Right lung (tissue), 5 donors: ENCODE measurements around the gene PLEKHH1. TPM values are rescaled to one million over a fixed set of nuclear protein-coding genes. Genes with fewer than 3 reads are reported as not detected.
"Not testable (repeated sequence)": the region's sequence is repeated elsewhere in the genome, so short reads cannot be mapped to it uniquely, and the experiment has no call there.

Source experiments
- DNase-seq, 2 donors: peaks; one replicate each; pipeline ENCODE4 v3.0.0-alpha.2; 2013
- polyA plus RNA-seq, 5 donors: library from polyadenylated mRNA; unstranded; fragments of 120-200 nt; gene quantifications; one replicate each; pipeline versions ENCODE4 v1.2.1 to v1.2.3, GENCODE V29; 2013; ENCODE audit warnings: inconsistent platforms in 1 of 5, low replicate concordance in 1 of 5; ENCODE audit not compliant: insufficient read length in 5 of 5, insufficient read depth in 1 of 5

The PLEKHH1 gene
- polyA plus RNA-seq, 5 donors, result 8.5 to 17.0 (median 11.9) TPM

DNA sequence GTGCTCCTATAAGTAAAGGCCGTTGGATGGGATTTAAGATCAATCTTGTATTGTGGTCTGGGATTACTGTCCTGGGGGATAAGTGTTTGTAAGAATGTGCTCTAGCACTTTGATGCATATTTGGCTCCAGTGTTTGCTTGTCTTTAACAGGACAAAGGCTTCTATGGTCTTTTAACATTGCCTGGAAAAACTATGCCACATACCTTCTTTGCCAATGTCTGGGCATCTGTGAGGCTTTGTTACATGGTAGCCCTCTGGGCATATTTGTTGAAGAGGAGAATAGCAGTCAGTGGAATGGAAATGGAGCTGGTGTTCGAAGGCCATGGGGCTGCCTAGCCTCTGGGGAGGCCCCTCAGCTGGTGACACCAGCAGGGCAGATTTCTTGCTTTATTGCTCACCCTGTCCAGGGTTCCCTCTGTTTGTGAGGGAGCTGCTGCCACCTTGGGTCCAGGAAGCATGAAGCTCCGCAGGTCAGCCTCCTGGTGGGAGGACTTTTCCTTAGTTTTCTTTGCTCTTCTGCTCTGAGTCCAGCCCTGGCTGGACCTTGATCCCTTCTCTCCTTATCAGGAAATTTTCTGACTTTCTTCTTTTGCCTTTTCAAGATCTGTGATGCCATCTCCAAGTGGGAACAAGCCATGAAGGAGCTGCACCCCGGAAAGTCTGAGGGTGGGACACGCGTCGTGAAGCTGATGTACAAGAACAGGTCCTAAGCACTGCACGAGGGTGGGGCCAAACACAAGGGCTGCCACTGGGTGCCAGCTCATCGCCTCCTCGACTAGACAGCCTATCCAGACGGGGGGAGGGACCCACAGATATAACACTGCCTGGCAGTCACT, 47.5 kb downstream of the PLEKHH1 start:
- DNase-seq, result no peak

DNA sequence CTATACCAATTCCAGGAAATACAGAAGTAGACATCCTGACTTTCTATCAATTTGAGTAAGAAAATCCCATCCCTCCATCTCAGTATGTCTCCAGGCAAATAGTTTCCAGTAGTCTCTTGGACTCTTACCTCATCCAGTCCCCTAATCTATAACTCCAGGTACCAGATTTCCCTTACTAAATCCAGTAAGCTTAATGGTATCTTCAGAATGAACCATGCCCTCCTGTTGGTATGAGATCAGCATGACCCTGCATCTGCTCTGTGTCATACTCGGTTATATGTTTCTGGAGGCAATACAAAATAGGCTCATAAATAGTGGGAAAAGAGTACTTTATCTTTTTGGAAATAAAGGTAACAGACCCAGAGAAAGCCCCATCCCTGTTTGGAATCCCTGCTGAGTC, 48.6 kb downstream of the PLEKHH1 start:
- DNase-seq, result no peak

DNA sequence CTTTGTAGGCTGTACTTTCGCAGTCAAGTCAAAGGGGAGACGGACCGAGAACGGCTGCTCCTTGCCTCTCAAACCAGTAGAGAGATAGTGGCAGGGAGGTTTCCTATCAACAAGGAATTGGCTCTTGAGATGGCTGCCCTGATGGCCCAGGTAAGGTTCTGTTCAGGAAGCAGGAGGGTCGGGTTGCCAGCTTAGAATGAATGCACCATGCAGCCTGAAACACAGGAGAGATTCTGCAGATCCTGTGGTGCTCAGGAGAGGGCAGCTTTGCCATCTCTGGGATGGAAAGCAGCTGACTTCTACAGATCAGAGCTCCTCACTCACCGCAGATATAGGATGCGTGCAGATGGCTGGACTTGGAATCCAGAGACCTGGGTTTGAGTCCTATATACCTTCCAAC, 49.0 kb downstream of the PLEKHH1 start:
- DNase-seq, result no peak

DNA sequence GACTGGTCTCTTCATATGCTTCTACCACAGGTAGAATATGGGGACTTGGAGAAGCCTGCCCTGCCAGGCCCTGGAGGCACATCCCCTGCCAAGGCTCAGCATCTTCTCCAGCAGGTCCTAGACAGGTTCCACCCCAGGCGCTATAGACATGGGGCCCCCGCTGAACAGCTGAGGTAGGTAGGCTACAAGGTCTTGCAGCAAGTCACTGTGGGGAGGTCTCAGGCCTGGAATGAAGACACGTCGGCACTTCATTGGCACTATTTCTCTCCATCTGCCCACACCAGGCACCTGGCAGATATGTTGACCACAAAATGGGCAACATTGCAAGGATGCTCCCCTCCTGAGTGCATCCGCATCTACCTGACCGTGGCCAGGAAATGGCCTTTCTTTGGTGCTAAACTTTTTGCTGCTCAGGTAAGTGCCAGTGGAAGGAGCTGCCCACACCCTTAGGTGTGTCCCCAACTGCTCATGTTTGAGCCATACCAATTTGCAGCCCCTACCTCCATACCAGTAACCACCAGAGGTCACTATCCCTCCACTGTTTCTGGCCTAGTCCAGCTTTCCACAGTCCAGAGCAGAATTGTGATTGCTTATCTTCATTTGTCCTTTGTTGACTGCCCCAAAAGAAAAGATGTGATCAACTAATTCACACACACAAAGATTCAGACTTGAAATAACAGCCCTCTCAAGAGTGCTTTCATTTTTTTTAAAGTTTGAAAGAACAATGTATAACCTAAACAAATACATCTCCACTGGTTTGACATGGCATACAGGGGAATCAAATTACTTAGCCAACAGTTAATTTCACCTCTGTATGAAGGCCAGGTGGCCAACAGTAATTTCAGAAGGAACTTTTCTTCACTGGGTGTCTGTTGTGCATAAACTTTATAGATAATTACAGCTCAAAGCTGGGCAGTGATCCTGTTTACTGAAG, 50.9 kb downstream of the PLEKHH1 start:
- peak; percentile 27 for DNase-seq

DNA sequence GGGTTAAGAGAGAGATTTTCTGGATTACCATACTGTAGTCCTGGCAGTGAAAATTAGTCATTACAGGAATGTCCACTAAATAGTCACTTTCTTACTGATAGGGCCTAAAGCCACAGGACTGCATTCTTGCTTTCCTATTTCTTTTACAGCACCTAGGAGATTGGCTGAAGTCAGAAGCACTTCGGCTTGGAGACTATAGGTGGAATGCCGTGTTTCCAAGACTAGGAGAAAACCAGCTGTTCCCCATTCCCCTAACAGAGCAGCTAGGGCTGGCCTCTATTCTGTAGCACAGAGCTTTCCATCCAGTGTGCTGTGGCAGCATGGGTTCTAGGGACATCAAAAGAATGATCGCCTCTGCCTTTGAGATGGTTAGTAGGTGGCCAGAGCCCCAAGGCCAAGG, 51.9 kb downstream of the PLEKHH1 start:
- DNase-seq, result no peak

DNA sequence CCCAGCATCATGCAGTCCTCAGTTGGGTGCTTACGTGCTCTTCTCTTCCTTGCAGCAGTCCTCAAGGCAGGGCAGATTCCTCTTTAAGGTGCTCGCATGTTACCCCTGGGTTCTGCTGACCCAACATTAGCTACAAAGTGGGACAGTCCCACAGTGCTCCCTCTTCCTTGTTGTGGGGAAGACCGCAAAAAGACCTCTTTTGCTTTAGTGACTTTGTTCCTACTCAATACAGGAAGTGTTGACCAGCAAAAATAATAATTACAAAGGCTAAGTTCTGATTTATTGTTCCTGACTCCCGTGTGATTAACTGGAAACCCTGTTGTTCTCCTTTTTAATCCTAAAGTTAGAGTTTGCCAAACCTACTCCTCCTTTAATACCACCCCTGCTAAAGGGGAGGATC, 53.3 kb downstream of the PLEKHH1 start:
- no peak for DNase-seq

DNA sequence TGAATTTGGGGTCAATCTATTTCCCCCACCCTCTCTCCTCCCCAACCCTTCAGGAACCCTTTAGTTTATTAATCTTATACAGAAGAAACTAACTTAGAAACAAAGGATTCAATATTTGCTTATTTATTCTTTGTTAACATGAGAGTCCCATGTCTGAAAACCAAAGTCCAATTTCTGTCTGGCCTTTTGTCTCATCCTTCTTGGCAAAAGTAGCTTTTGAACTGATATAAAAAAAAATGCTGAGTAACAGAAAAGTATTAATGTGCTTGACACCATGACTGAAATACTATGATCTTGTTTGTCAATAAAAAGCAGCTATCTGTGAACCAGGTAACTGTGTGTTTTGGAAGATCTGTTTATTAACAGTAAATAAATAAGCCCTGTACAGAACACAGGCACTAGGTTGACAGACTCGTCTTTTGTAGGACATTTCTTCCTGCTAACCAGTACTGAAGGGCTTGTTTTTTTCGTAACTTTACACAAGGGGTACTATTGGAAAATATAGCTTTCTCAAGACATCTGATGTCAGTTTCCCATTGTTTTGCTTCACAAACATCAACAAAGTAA, 56.2 kb downstream of the PLEKHH1 start:
- DNase-seq, result no peak

DNA sequence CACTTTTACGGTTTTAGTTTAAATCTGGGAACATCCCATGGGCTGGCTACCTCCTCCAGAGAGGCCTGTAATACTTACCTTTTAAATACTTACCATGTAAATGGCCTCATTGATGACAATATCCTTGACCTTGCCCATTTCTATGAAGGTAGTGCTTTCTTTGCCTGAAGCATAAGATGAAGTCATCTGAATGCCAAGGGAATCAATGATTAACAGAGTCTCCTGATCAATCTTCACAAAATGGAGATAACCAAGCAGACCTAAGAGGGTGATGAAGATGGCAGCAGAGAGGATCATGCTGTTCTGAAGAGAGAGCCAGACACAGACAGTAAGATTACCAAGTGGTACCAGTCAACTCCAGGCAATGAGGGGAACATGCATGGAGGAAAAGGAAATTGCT, 60.6 kb downstream of the PLEKHH1 start:
- DNase-seq, result not testable (repeated sequence)

DNA sequence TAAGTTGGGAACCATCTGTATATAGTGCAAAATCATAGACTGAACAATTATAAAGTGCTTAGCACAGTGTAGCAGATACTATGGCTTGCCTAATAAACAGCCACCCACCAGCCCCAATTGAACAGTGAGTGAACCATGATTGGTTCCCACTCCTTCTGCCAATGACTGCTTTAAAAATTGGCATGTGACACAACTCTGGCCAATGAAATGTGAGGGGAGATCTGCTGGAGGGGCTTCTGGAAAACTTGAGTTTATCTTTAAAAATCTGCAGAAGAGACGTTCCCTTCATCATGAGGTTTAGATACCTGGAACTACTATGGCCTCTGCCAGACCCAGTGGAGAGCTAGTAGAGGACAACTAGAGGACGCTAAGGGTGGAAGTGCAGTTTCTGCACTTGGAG, 62.3 kb downstream of the PLEKHH1 start:
- DNase-seq, result no peak

DNA sequence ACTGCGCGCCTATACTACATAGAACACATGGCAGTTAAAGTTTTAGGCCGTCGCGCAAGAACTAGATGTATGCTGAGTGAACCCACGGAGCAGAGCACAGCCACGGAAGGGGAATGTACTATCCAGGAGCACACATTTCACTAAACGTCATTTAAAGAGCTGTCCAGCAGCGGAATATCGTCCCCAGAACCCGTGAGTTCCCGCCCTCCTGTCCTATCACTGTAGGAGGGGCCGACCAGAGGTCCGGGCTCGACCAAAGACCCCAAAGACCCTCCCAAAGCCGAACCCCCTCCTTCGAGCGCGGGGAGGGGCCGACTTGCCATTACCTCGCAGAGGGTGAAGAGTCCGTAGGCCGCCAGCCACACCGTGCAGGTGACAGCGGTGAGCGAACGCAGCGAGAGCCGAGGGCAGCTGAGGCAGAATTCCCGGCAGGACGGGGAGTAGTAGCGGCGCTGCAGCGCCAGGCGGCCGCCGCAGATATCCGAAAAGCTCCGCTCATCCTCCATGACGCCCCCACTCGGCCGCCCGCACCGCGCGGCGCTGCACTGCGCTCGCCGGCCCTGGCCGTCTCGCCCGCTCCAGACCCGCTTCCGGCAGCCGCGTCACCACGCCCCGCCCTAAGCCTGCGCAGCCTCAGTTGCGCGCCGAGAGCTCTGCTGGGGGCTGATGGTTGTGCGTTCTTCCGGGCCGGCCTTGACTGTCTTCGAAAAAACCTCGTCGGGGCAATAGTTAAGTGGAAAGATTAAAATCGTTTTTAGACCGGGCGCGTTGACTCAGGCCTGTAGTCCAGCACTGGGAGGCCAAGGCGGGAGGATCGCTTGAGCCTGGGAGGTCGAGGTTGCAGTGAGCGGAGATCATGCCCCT, 66.8 kb downstream of the PLEKHH1 start, which contains the start of gene PIGH:
PIGH (minus strand) TSS at position 571 of the 864 bp plus-strand sequence; CDS start at position 506, 65 bp downstream.
- DNase-seq, result peak; percentile 86 to 87

DNA sequence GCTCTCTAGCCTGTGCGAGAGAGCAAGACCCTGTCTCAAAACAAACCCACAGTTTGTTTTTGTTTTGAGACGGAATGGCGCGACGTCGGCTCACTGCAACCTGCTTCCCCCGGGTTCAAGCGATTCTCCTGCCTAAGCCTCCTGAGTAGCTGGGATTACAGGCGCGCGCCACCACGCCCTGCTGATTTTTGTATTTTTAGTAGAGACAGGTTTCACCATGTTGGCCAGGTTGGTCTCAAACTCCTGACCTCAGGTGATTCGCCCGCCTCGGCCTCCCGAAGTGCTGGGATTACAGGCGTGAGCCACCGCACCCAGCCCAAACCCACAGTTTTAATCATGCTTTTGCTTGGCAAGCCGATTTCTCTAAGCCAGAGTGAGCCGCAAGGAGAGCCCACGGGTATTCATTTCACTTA, 67.5 kb downstream of the PLEKHH1 start:
- not testable (repeated sequence) for DNase-seq

DNA sequence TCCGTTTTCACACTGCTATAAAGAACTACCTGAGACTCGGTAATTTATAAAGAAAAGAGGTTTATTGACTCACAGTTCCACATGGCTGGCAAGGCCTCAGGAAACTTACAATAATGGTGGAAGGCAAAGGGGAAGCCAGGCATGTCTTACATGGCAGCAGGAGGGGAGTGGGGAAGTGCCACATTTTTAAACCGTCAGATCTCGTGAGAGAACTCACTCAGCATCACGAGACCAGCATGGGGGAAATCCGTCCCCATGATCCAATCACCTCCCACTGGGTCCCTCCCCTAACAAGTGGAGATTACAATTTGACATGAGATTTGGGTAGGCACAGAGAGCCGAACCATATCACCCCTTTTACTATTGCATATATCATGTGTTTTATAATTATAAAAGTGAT, 69.0 kb downstream of the PLEKHH1 start:
- DNase-seq, result no peak

DNA sequence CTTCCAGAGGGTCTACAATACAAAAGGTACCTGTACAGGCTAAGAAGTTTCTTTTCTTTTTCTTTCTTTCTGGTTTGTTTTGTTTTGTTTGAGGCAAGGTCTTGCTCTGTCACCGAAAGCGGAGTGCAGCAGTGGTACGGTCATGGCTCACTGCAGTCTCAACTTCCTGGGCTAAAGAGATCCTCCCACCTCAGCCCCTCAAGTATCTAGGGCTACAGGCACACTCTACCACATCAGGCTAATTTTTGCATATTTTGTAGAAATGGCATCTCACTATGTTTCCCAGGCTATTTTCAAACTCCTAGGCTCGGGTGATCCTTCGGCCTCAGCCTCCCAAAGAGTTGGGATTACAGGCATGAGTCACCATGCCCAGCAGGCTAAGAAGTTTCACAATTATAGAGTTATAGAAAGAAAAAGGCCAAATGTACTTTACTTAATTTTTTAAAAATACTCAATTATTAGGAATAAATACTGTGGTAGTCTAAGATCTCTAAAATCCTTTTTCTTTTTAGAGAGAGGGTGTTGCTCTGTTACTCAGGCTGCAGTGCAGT, 70.0 kb downstream of the PLEKHH1 start:
- DNase-seq, result no peak

DNA sequence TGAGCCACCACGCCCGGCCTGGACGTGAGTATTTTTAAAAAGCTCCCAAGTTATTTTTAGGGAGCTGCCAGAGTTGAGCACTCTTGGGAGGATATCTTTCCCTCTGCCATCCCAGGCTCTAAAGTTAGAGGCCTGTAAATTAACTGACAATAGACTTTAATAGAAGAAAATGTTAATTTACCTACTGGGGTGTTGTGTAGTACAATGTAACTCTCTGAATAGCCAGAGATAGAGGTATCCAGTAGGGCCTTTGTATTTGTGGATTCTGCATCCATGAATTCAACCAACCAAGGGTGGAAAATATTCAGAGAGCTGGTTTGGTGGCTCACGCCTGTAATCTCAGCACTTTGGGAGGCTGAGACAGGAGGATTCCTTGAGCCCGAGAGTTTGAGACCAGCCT, 74.6 kb downstream of the PLEKHH1 start:
- no peak for DNase-seq

DNA sequence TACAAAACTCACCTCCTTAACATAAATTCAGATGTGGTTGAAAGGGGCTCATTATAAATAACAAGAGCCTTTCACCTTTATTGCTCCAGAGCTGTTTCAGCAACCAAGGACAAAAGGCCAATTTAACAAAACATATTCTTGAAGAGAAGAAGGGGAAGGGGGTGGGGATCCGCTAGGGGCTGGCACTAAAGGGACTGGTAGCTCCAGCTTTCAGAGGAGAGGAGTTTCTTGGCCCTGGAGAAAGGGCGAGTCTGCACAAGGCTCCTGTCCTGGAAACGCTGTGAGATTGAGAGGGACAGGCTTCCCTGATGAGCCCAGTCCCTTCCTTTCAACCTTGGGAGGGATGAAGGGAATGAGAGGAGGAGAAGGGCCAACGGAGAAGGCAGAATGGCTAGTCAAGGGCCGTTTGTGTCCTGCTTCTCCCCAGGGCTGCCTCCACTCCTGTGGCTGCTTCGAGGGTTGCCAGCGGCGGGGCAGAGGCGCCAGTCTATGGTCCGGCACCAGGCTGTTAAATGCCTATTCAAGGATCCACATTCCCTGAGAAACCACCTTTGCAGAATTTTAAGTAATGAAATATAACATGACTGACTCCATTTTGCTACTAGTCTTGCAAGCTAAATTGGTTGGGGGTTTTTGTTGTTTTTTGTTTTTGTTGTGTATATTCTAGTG, 76.7 kb downstream of the PLEKHH1 start:
- no peak for DNase-seq

DNA sequence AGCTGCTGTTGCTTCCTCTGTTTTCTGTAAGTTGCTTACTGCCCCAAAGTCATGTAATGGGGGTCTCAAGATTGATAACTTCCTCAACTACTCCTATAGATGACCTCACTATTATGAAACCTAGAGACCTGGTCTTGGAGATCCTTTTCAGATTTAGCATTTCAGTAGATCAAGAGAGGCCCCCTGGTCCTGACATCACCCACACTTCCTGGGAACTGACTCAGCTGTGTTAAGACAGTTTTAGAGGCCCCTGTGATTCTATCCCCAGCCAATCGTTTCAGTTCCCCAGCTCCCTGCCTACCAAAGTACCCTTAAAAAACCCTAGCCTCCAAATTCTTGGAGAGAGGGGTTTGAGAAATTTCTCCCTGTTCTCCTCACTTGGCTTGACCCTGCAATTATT, 77.4 kb downstream of the PLEKHH1 start:
- no peak for DNase-seq

DNA sequence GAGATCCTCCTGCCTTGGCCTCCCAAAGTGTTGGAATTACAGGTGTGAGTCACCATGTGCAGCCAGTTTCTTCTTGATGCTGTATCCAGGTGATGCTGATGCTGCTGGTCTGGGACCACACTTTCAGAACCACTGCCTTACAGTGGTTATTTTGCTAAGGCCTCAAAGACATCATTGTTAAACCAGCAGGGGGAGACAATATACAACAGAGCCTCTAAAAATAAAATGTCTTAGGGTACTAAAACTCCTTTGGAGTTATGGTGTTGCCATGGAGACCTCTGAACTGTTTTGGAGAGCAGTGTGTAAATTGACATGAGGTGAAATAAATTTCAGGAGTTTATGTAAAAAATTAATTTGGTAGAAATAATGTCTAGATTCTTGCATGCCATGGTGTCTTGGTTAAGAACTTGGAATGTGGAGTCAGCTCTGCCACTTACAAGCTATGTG, 85.5 kb downstream of the PLEKHH1 start:
- DNase-seq, result peak; percentile 43 to 65

DNA sequence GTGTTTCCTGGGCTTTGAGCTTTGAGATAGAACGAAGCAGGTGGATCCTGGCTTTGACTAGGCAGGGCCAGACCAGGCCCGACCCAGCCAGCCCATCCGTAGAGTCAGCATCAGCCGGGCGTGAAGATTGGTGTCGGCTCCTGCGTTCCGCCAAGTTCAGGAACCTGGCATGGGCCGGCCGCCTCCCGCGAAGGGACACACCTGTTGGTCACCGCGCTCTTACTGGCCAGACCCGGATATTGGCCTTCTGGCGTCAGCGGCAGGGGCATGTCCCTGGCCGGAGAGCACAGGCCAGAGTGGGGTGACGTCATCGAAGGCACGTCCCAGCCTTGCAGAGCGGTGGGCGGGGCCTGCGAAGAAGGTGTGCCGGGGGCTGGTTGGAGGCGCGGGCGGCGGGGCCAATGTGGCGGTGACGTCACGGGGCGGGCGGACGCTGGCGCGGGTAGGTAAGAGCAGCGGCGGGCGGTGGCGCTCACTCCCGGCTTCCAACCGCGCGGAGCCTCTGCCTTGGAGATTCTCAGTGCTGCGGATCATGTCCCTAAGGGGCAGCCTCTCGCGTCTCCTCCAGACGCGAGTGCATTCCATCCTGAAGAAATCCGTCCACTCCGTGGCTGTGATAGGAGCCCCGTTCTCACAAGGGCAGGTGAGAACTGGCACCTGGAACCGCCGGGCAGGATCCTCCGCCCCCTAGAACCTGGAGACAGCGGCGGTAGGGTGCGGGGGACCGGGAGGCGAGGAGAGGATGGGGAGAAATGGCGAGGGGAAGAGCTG, 86.5 kb downstream of the PLEKHH1 start, which contains the start of gene ARG2:
ARG2 (plus strand) TSS at position 475 of the 771 bp plus-strand sequence; CDS start at position 533, 58 bp downstream.
- DNase-seq, result peak; percentile 88 to 89

DNA sequence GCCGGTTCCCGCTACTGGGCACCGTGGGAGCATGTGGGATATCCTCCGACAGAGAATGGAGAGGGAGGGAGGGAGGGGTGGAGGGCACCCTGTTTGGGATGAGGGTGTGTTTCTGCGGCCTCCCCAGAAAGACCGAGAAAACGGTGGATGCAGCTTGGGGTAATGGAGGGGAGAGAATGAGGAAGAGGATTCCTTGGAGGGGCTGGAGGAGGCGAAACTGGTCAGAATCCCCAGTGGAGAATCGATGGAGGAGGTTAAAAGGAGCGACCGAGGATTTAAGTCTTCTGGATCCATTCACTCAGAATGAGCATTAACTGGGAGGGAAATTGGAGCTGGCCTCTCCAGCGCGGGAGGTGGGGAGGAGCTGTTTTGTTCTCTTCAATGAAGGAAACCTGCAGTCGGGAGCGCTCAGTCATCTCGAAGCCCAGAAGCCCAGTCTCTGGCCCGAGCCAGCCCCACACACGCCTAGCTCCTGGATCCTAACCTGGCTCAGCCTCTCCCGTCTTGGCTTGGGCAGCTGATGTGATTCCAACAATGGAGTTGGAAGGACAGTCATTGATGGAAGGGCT, 87.2 kb downstream of the PLEKHH1 start:
- DNase-seq, result peak; percentile 4 to 9
